Liver (tissue), 9 donors: Measurements from ENCODE around the gene AFF2. TPM values are rescaled to one million over a fixed set of nuclear protein-coding genes. Genes with fewer than 3 reads are reported as not detected.

Experiments used
- DNase-seq: peaks from one replicate; pipeline ENCODE4 v3.0.0-alpha.2; 2017; ENCODE audit warnings: low spot score
- H3K27ac ChIP-seq, 2 donors: one replicate each; pipeline ENCODE4 v1.7.0; 2013; ENCODE audit warnings: inconsistent platforms in 2 of 2, low read length in 2 of 2, control low read depth in 1 of 2, low read depth in 1 of 2, mild to moderate bottlenecking in 1 of 2
- H3K27me3 ChIP-seq, 4 donors: one replicate each; pipeline versions ENCODE4 v1.6.1 to v1.7.0; 2013; ENCODE audit warnings: low read length in 3 of 4, inconsistent platforms in 1 of 4, mild to moderate bottlenecking in 1 of 4, moderate library complexity in 1 of 4; ENCODE audit not compliant: control insufficient read depth in 4 of 4, insufficient read depth in 4 of 4
- H3K36me3 ChIP-seq, 4 donors: one replicate each; pipeline versions ENCODE4 v1.6.1 to v1.7.0; 2013; ENCODE audit warnings: low read length in 3 of 4, mild to moderate bottlenecking in 3 of 4, low read depth in 1 of 4, moderate library complexity in 1 of 4; ENCODE audit not compliant: control insufficient read depth in 4 of 4, insufficient read depth in 3 of 4
- H3K4me1 ChIP-seq, 4 donors: one replicate each; pipeline versions ENCODE4 v1.6.1 to v1.7.0; 2013; ENCODE audit warnings: low read length in 3 of 4, mild to moderate bottlenecking in 3 of 4, moderate library complexity in 1 of 4; ENCODE audit not compliant: control insufficient read depth in 4 of 4, insufficient read depth in 4 of 4
- H3K4me3 ChIP-seq, 3 donors: one replicate each; pipeline versions ENCODE4 v1.6.1 to v1.7.0; 2013; ENCODE audit warnings: low read length in 3 of 3, control low read depth in 1 of 3, low read depth in 1 of 3, mild to moderate bottlenecking in 1 of 3
- H3K9ac ChIP-seq, 2 donors: one replicate each; pipeline ENCODE4 v1.7.0; 2013; ENCODE audit warnings: low read length in 2 of 2, mild to moderate bottlenecking in 2 of 2, moderate library complexity in 2 of 2, control low read depth in 1 of 2, low read depth in 1 of 2
- H3K9me3 ChIP-seq, 4 donors: one replicate each; pipeline versions ENCODE4 v1.6.1 to v1.7.0; 2013; ENCODE audit warnings: low read length in 3 of 4; ENCODE audit not compliant: control insufficient read depth in 4 of 4
- ATF3 ChIP-seq: IDR thresholded peaks from 2 replicates; pipeline ENCODE4 v1.6.1; 2016; ENCODE audit warnings: antibody characterized with exemption
- CTCF ChIP-seq: fragments of 150-350 bp; IDR thresholded peaks from 2 replicates; pipeline ENCODE4 v1.5.1; 2017; ENCODE audit warnings: improper control_type of control experiment, low read depth, low read length; ENCODE audit not compliant: missing input control
- EGR1 ChIP-seq, 2 donors: IDR thresholded peaks; 2 replicates each; pipeline ENCODE4 v1.6.1; 2016 to 2018; ENCODE audit warnings: antibody characterized with exemption in 2 of 2, low read depth in 2 of 2
- FOXA1 ChIP-seq: IDR thresholded peaks from 2 replicates; pipeline ENCODE4 v1.6.1; 2016; ENCODE audit warnings: antibody characterized with exemption
- FOXA2 ChIP-seq: IDR thresholded peaks from 2 replicates; pipeline ENCODE4 v1.6.1; 2016; ENCODE audit warnings: antibody characterized with exemption
- GABPA ChIP-seq, 2 donors: IDR thresholded peaks in 1 of 2; conservative IDR thresholded peaks in 1 of 2; 2 replicates each; pipeline ENCODE4 v1.6.1; 2016; ENCODE audit warnings: antibody characterized with exemption in 2 of 2, mild to moderate bottlenecking in 1 of 2, moderate library complexity in 1 of 2
- HNF4G ChIP-seq: IDR thresholded peaks from 2 replicates; pipeline ENCODE4 v1.6.1; 2016; ENCODE audit warnings: antibody characterized with exemption
- JUND ChIP-seq, 2 donors: IDR thresholded peaks; 2 replicates each; pipeline ENCODE4 v1.6.1; 2016; ENCODE audit warnings: antibody characterized with exemption in 2 of 2
- MAX ChIP-seq: IDR thresholded peaks from 2 replicates; pipeline ENCODE4 v1.6.1; 2016; ENCODE audit warnings: antibody characterized with exemption
- NR2F2 ChIP-seq: IDR thresholded peaks from 2 replicates; pipeline ENCODE4 v1.6.1; 2016; ENCODE audit warnings: antibody characterized with exemption
- RAD21 ChIP-seq, 2 donors: IDR thresholded peaks; 2 replicates each; pipeline ENCODE4 v1.6.1; 2016; ENCODE audit warnings: antibody characterized with exemption in 2 of 2, mild to moderate bottlenecking in 2 of 2
- RXRA ChIP-seq, 2 donors: IDR thresholded peaks; 2 replicates each; pipeline ENCODE4 v1.6.1; 2017 to 2018; ENCODE audit warnings: antibody characterized with exemption in 2 of 2, mild to moderate bottlenecking in 1 of 2
- SP1 ChIP-seq: IDR thresholded peaks from 2 replicates; pipeline ENCODE4 v1.6.1; 2018; ENCODE audit warnings: antibody characterized with exemption, mild to moderate bottlenecking
- TAF1 ChIP-seq: conservative IDR thresholded peaks from 2 replicates; pipeline ENCODE4 v1.6.1; 2016; ENCODE audit warnings: antibody characterized with exemption, mild to moderate bottlenecking
- YY1 ChIP-seq: IDR thresholded peaks from 2 replicates; pipeline ENCODE4 v1.6.1; 2016; ENCODE audit warnings: antibody characterized with exemption, mild to moderate bottlenecking
- whole genome bisulfite sequencing: extraction: QIAGEN DNeasy Blood & Tissue Kit; methylation state at CpG from one replicate; pipeline ENCODE4 v1.1.7; 2013; 5-methylcytosine and 5-hydroxymethylcytosine counted together
- polyA plus RNA-seq, 2 donors: library from polyadenylated mRNA; stranded (reverse) in 1 of 2; unstranded in 1 of 2; fragments of 200-250 nt in 1 of 2; fragments of >200 nt in 1 of 2; fragmentation: Nextera tagmentation in 1 of 2; extraction: Ambion mirVana in 1 of 2; gene quantifications; one replicate each; pipeline versions ENCODE4 v1.2.1 to v1.2.3, GENCODE V29; 2013 to 2015
- total RNA-seq, 2 donors: library from RNA; depleted of rRNA; stranded (reverse); fragments of >200 nt; gene quantifications; one replicate each; pipeline ENCODE4 v1.2.3, GENCODE V29; 2014
- TF ChIP-seq, protein P1 (sequence below): IDR thresholded peaks from 2 replicates; pipeline ENCODE4 v1.6.1; 2016; ENCODE audit warnings: antibody characterized with exemption, mild to moderate bottlenecking
- TF ChIP-seq, protein P2 (sequence below): IDR thresholded peaks from 2 replicates; pipeline ENCODE4 v1.6.1; 2016; ENCODE audit warnings: antibody characterized with exemption
- donor health status: healthy.
- donor health status: healthy.
- donor health status: healthy.
- donor health status: healthy.
- donor health status: healthy.

The AFF2 gene
- total and polyA plus RNA-seq, 4 donors: 0.01 to 1.6 (median 0.50) TPM; not detected in 1

DNA sequence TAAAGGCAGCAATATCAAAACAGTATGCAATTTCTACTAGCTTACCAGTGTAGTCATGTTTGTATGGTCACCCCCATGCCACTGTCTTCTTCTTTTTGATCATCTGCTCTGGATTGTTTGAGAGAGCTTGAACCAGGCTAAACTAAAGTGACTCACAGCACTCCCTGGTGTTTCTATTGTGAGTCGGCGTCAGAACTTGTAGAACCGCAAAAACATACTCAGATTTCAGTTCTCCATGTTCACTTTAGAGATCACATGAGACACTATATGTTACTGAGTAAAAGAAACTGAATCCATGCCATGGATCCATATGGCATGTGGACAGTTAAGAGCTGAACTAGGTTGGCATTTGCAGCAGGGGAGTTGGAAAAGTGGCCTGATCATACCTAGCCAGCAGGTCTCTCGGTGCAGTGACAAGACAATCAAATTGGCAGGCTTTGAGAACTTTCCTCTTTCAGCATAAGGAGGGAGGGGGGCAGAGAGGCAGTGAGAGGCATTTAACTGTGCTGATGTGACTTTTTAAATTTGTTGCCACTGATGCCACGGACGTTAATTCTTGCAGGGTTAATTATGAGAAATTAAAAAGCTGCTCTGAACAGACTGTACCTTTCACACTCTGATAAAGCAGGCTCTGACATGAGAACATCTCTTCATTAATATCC, 88.4 kb downstream of the AFF2 start (continued):
- TF ChIP-seq ATF3 (no peak), TAF1 (no peak)

- Histone ChIP-seq H3K27me3 (no peaks in the 10 kb centered on the region), H3K4me1 (no peaks in the 10 kb centered on the region)
- 41% methylated on average over 1 of the region's 1 CpG for WGBS
Measured at GRCh38 chrX:148592595-148592994, 92.2 kb downstream of the AFF2 start.

More at GRCh38 chrX:148592595-148592994, 92.2 kb downstream of the AFF2 start:
- H3K36me3 ChIP-seq: no peaks in the 10 kb centered on the region
- no peak overlapping the region for H3K4me3 ChIP-seq
- no peaks in the 10 kb centered on the region for H3K9me3 ChIP-seq
- no peak for TF ChIP-seq GABPA (IDR thresholded peaks at IDR 0.05 in 1 of 2, conservative IDR thresholded peaks at IDR 0.05 in 1 of 2)
- no peak for TF ChIP-seq RAD21 (IDR thresholded peaks at IDR 0.05)
- TF ChIP-seq RXRA (IDR thresholded peaks at IDR 0.05): no peak
- no peak for TF ChIP-seq HNF4G
- TF ChIP-seq TAF1: no peak
- TF ChIP-seq CTCF: no peak
- TF ChIP-seq, protein P1, sequence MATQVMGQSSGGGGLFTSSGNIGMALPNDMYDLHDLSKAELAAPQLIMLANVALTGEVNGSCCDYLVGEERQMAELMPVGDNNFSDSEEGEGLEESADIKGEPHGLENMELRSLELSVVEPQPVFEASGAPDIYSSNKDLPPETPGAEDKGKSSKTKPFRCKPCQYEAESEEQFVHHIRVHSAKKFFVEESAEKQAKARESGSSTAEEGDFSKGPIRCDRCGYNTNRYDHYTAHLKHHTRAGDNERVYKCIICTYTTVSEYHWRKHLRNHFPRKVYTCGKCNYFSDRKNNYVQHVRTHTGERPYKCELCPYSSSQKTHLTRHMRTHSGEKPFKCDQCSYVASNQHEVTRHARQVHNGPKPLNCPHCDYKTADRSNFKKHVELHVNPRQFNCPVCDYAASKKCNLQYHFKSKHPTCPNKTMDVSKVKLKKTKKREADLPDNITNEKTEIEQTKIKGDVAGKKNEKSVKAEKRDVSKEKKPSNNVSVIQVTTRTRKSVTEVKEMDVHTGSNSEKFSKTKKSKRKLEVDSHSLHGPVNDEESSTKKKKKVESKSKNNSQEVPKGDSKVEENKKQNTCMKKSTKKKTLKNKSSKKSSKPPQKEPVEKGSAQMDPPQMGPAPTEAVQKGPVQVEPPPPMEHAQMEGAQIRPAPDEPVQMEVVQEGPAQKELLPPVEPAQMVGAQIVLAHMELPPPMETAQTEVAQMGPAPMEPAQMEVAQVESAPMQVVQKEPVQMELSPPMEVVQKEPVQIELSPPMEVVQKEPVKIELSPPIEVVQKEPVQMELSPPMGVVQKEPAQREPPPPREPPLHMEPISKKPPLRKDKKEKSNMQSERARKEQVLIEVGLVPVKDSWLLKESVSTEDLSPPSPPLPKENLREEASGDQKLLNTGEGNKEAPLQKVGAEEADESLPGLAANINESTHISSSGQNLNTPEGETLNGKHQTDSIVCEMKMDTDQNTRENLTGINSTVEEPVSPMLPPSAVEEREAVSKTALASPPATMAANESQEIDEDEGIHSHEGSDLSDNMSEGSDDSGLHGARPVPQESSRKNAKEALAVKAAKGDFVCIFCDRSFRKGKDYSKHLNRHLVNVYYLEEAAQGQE: no peak
- no peak for TF ChIP-seq EGR1 (IDR thresholded peaks at IDR 0.05; ENCODE audit: low read depth in 2 of 2)
- no peak for TF ChIP-seq FOXA1
- no peak for TF ChIP-seq JUND (IDR thresholded peaks at IDR 0.05)
- no peak for TF ChIP-seq FOXA2
- TF ChIP-seq SP1: no peak
- TF ChIP-seq, protein P2, sequence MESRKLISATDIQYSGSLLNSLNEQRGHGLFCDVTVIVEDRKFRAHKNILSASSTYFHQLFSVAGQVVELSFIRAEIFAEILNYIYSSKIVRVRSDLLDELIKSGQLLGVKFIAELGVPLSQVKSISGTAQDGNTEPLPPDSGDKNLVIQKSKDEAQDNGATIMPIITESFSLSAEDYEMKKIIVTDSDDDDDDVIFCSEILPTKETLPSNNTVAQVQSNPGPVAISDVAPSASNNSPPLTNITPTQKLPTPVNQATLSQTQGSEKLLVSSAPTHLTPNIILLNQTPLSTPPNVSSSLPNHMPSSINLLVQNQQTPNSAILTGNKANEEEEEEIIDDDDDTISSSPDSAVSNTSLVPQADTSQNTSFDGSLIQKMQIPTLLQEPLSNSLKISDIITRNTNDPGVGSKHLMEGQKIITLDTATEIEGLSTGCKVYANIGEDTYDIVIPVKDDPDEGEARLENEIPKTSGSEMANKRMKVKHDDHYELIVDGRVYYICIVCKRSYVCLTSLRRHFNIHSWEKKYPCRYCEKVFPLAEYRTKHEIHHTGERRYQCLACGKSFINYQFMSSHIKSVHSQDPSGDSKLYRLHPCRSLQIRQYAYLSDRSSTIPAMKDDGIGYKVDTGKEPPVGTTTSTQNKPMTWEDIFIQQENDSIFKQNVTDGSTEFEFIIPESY: no peak
- no peak for TF ChIP-seq MAX
- TF ChIP-seq NR2F2: no peak
- TF ChIP-seq YY1: no peak
- H3K27ac ChIP-seq: no peak overlapping the region
- H3K9ac ChIP-seq: no peak overlapping the region
- DNase-seq: no peak
